ENCODE measurements around the gene NAIF1. TPM values are rescaled to one million over a fixed set of nuclear protein-coding genes. Genes with fewer than 3 reads are reported as not detected.
A peak's percentile ranks its signal among the peaks of the same experiment; 100 is the strongest.

Gene NAIF1
- polyA plus RNA-seq, 3 donors from 2014 or later: 5.1 to 17.2 (median 10.5) TPM

DNA sequence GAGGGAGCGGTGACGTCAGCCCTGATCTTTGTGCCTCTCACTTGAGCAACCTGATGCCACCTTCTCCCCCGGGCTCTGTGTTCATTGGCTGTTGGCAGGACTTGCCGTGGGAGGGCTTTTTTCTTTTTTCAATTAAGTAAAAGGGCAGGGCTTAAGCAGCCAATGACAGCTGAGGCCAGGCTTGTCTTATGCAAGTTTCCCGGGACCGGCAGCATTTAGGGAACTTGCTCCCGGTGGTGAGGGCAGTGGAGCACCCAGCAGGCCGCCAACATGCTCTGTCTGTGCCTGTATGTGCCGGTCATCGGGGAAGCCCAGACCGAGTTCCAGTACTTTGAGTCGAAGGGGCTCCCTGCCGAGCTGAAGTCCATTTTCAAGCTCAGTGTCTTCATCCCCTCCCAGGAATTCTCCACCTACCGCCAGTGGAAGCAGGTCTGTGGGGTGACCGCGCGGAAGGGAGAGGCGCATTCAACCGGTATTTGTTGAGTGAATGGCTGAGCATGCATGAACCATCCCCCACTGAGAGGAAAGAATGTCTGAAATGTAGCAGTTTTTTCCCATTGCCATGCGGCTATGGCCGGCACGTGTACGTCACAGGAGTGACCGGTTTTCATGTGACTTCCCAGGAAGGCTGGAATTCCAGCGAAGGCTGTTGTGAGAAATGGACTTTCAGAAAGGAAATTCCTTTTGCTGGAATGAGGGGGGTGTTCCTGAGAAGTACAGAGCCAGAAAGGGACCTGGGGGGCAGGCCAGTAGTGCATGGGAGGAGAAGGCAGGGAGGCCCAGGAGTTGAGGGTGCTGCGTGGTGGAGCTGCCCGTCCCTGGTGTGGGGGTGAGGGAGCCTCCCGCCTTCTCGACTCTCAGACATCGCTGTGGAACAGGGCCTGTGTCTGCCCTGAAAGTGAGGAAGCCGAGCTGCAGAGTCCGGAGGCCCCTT, 31.4 kb upstream of the NAIF1 start:
- Mint-ChIP-seq H3K9me3 (no peaks in the 10 kb centered on the region), H3K4me3 (peak overlapping the region in 2 of 5 donors; percentile 15 to 17), H3K4me1 (peaks cover 36 to 49% of the 10 kb centered on the region in 2 donors), H3K27ac (peak overlapping the region in 3 of 6 donors; percentile 34 to 55 (median 40)), H3K27me3 (ENCODE audit: low read depth in 3 of 3) (peaks cover 0 to 3% (median 1%) of the 10 kb centered on the region in 3 donors), H3K36me3 (peaks cover 4 to 10% (median 8%) of the 10 kb centered on the region in 3 donors)
- DNase-seq: no peak

DNA sequence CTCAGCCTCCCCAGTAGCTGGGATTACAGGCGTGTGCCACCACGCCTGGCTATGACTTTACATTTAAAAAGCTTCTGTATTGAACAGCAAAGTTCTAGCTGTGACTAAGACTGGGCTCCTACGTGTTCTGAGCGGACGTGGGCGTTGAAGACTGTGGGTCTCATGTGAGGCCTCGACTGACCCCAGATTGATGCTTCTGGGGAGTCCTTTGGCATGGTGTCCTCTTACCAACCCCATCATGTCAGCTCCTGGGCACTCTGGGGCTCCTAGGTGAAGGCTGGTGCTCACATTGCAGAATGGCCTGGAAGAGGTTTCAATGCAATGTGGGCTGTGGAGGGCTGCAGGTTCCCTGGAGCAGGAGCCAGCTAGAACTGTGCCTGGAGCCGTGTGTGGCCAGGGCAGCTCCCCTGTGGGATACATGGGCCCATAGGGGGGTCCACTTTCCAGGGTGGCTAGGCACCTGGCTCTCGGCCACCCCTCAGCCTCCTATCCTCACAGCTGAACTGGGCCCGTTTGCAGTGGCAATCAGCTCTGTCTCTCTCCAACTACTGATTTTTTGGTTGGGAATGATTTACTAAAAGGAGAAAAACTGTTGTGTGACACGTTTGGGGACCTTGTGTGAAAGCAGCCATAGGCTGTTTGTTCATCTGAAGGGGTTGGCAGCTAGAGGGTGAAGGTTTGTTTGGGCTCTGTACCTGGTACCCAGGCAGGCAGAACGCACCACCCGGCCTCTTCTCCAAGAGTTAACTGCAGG, 30.6 kb upstream of the NAIF1 start:
- Mint-ChIP-seq H3K36me3 (peaks cover 3 to 8% (median 8%) of the 10 kb centered on the region in 3 donors), H3K9me3 (no peaks in the 10 kb centered on the region), H3K4me1 (peaks cover 44 to 58% of the 10 kb centered on the region in 2 donors), H3K27me3 (ENCODE audit: low read depth in 3 of 3) (peaks cover 0 to 3% (median 1%) of the 10 kb centered on the region in 3 donors), H3K4me3 (peak overlapping the region in 1 of 5 donors; percentile 15), H3K27ac (peak overlapping the region in 3 of 6 donors; percentile 34 to 55 (median 40))
- DNase-seq: no peak

DNA sequence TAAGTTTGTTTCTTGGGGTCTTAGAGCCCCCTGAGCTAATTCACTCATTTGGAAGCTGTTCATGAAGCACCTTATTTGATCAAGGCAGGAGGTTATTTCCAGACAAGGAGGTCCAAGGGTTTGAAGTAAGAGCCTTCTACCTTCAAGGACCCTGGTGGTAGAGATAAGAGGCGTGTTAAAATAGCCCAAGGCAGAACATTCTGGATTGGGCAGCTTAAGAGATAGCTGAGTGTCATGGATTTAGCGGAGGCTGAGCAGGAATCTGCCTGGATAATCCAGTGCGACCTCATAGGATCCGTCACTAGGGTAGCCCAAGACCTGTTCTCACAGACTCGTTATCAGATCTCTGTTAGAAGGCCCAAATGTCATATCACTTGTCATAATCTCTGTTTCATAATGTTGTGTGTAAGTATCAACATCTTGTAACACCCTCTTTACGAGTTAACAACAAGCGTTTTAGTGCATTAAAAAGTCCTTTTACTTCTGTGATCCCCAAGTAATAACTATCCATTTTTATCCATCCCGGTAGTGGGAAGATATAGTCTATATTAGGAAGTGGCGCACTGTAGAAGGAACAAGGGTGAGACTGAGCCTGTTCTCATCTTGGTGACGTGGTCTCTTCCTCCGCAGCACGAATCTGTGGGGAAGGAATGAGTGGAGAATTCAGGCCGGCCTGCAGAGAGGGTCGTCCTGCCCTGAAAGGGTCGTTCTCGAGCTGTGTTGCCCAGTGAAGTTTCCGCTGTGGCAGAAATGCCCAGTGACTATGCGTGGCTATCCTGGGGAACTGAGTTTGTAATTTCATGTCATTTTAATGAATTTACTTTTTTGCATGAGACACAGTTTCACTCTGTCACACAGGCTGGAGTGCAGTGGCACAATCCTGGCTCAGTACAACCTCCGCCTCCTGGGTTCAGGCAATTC, 29.8 kb upstream of the NAIF1 start:
- no peak overlapping the region for H3K4me3 Mint-ChIP-seq
- no peak for DNase-seq
- peak overlapping the region in 1 of 6 donors; percentile 28 for H3K27ac Mint-ChIP-seq
- H3K4me1 Mint-ChIP-seq: peaks cover 48 to 64% of the 10 kb centered on the region in 2 donors
- peaks cover 0 to 4% (median 2%) of the 10 kb centered on the region in 3 donors for H3K36me3 Mint-ChIP-seq
- H3K27me3 Mint-ChIP-seq (ENCODE audit: low read depth in 3 of 3): peaks cover 0 to 3% (median 0%) of the 10 kb centered on the region in 3 donors
- H3K9me3 Mint-ChIP-seq: no peaks in the 10 kb centered on the region

- Mint-ChIP-seq H3K4me1 (peaks cover 55 to 70% of the 10 kb centered on the region in 2 donors), H3K9me3 (no peaks in the 10 kb centered on the region), H3K36me3 (no peaks in the 10 kb centered on the region), H3K27ac (peak overlapping the region in 5 of 6 donors; percentile 50 to 85 (median 68)), H3K4me3 (no peak overlapping the region), H3K27me3 (ENCODE audit: low read depth in 3 of 3) (peaks cover 0 to 1% (median 0%) of the 10 kb centered on the region in 3 donors)
- DNase-seq: no peak
Observed at GRCh38 chr9:128094950-128095544, 27.9 kb upstream of the NAIF1 start.

GRCh38 chr9:128094166-128094949, 27.2 kb upstream of the NAIF1 start:
- Mint-ChIP-seq H3K4me1 (peaks cover 51 to 70% of the 10 kb centered on the region in 2 donors), H3K27me3 (ENCODE audit: low read depth in 3 of 3) (peaks cover 0 to 1% (median 0%) of the 10 kb centered on the region in 3 donors), H3K36me3 (no peaks in the 10 kb centered on the region), H3K4me3 (no peak overlapping the region), H3K27ac (peak overlapping the region; percentile 50 to 85 (median 72)), H3K9me3 (no peaks in the 10 kb centered on the region)
- peak in 1 of 3 donors; percentile 19 for DNase-seq

DNA sequence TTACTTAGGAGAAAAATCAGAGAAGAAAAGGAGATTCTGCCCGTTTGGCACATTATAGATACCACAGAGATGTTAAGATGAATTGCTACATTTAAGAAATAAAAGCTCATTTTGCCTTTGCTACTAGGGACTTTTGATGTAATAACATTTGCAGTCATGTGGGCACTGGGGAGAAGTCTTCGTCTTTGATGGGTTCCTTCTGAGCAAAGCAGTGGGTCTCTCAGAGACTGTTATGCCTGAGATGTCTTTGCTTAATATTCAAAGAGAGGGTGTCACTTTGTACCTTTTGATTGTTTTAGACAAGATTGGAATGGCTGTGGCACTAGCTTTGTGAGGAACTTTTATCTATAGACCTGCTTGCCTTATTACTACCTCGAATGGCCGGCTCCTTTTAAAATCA, 25.9 kb upstream of the NAIF1 start:
- no peak for DNase-seq
- peaks cover 46 to 66% of the 10 kb centered on the region in 2 donors for H3K4me1 Mint-ChIP-seq
- H3K27me3 Mint-ChIP-seq (ENCODE audit: low read depth in 3 of 3): no peaks in the 10 kb centered on the region
- H3K4me3 Mint-ChIP-seq: no peak overlapping the region
- H3K27ac Mint-ChIP-seq: peak overlapping the region in 5 of 6 donors; percentile 2 to 44 (median 23)
- H3K9me3 Mint-ChIP-seq: no peaks in the 10 kb centered on the region
- H3K36me3 Mint-ChIP-seq: no peaks in the 10 kb centered on the region

DNA sequence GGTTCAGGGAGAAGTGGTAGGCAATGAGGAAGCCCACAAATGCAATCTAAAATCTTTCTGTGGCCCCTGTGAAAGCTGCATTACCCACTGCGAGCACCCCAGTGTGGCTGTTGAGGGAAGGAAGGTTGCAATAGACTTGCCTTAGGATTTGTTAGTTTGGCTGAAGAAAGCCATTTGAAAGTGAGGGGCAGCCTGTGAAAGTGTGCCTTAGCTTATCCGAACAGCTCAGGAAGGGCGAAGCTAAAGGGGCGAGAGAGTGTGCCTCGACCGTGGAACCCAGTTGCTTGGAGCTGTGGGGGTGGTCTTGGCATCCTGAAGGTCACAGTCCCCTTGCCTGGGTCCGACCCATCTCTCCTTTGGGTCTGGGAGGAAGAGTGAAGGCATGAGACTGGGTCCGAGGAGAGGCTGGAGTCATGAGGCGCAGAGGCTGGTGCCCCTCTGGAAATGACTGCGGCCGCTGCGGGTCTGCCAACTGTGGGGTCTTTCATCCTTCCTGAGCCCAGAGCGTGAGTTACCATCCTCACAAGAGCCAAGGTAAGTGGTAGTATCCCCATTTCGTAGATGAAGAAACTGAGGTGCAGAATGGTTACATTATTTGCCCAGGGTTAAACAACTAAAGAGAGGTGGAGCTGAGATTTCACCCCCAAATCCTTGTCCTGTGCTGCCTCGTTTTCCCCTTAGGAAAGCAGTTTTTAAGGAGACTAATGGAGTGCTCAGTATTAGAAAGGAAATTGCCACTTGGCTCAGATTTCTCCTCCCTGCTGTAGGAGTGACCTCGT, 25.3 kb upstream of the NAIF1 start:
- H3K36me3 Mint-ChIP-seq: peaks cover 0 to 3% (median 0%) of the 10 kb centered on the region in 3 donors
- H3K9me3 Mint-ChIP-seq: no peaks in the 10 kb centered on the region
- no peak overlapping the region for H3K4me3 Mint-ChIP-seq
- DNase-seq: no peak
- H3K4me1 Mint-ChIP-seq: peaks cover 49 to 70% of the 10 kb centered on the region in 2 donors
- H3K27ac Mint-ChIP-seq: peak overlapping the region in 2 of 6 donors; percentile 3 to 43
- H3K27me3 Mint-ChIP-seq (ENCODE audit: low read depth in 3 of 3): no peaks in the 10 kb centered on the region

- H3K4me3 Mint-ChIP-seq: no peak overlapping the region
- H3K27me3 Mint-ChIP-seq (ENCODE audit: low read depth in 3 of 3): no peaks in the 10 kb centered on the region
- peaks cover 0 to 3% (median 0%) of the 10 kb centered on the region in 3 donors for H3K36me3 Mint-ChIP-seq
- H3K9me3 Mint-ChIP-seq: no peaks in the 10 kb centered on the region
- DNase-seq: no peak
- H3K27ac Mint-ChIP-seq: no peak overlapping the region
- H3K4me1 Mint-ChIP-seq: peaks cover 45 to 66% of the 10 kb centered on the region in 2 donors
Observed at GRCh38 chr9:128091571-128091970, 24.5 kb upstream of the NAIF1 start.

DNA sequence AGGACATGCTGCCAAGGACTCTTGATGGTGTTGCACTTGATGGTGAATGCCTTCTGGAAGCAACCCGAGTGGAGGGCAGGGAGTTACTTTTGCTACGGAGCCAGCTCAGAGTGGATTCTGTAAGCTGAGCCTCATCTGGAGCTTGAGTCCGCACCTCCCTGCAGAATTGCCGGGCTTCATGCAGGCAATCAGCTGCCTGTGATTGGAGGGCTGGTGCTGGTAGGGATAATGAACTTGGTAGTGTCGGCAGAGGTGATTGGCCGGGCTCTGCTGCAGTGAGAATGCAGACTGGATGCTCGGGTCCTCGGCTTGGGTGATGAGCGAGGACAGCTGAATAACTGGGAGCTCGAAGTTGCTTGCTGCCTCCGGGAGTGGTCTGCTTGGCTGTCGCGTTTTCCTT, 24.0 kb upstream of the NAIF1 start:
- peaks cover 42 to 64% of the 10 kb centered on the region in 2 donors for H3K4me1 Mint-ChIP-seq

GRCh38 chr9:128089299-128089698, 22.2 kb upstream of the NAIF1 start:
- Mint-ChIP-seq H3K27me3 (ENCODE audit: low read depth in 3 of 3) (peaks cover 0 to 2% (median 0%) of the 10 kb centered on the region in 3 donors), H3K4me1 (peaks cover 45 to 72% of the 10 kb centered on the region in 2 donors), H3K4me3 (no peak overlapping the region), H3K36me3 (peaks cover 0 to 10% (median 0%) of the 10 kb centered on the region in 3 donors), H3K9me3 (no peaks in the 10 kb centered on the region), H3K27ac (no peak overlapping the region)
- DNase-seq: no peak

More for the DNA sequence above, 24.0 kb upstream of the NAIF1 start:
- no peak for DNase-seq
- Mint-ChIP-seq H3K4me3 (no peak overlapping the region), H3K36me3 (peaks cover 0 to 3% (median 0%) of the 10 kb centered on the region in 3 donors), H3K27ac (no peak overlapping the region), H3K27me3 (ENCODE audit: low read depth in 3 of 3) (no peaks in the 10 kb centered on the region), H3K9me3 (no peaks in the 10 kb centered on the region)

DNA sequence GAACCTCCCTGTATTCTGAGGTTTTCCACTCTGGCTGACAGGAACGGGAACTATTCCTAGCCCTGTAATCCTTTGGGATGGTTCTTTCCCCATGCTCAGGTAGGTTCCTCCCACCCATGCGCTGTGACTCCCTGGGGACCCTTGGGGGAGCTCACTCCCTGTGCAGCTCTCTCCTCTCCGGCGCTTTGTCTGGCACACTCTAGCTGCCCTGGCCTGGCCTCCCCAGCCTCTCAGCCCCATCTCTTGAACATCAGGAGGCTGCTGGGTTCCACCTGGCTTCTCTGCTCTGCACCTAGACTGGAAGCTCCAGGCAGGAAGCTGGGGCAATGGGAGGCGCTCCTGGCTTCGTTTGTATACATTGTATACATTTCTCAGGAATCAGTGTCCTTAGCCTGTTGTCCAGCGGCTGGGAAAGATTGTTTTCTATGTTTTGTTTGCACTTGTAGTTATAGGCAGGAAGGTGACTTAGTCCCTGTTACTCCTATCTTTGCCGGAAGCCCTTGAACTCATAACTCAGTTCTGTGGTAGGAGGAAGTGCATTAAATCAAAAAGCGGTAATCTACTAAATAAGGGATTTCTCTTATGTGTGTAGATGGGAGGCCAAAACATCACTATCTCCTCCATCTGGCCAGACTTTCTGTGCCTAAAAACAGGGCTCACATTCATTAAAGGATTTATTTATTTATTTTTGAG, 21.3 kb upstream of the NAIF1 start:
- Mint-ChIP-seq H3K4me3 (no peak overlapping the region), H3K9me3 (no peaks in the 10 kb centered on the region), H3K4me1 (peaks cover 46 to 74% of the 10 kb centered on the region in 2 donors), H3K36me3 (peaks cover 0 to 11% (median 4%) of the 10 kb centered on the region in 3 donors), H3K27ac (peak overlapping the region in 4 of 6 donors; percentile 1 to 60 (median 27)), H3K27me3 (ENCODE audit: low read depth in 3 of 3) (peaks cover 0 to 2% (median 0%) of the 10 kb centered on the region in 3 donors)
- DNase-seq: no peak

Measured in immature natural killer cell (primary cell).